ENCODE results near the gene NOL9. TPM values are rescaled to one million over a fixed set of nuclear protein-coding genes. Genes with fewer than 3 reads are reported as not detected.

NOL9 gene
- total and polyA plus RNA-seq, 2 donors (not counting 3 experiments of a cell fraction or from before 2014, with no cell fraction given): 14.1 to 42.9 TPM

DNA sequence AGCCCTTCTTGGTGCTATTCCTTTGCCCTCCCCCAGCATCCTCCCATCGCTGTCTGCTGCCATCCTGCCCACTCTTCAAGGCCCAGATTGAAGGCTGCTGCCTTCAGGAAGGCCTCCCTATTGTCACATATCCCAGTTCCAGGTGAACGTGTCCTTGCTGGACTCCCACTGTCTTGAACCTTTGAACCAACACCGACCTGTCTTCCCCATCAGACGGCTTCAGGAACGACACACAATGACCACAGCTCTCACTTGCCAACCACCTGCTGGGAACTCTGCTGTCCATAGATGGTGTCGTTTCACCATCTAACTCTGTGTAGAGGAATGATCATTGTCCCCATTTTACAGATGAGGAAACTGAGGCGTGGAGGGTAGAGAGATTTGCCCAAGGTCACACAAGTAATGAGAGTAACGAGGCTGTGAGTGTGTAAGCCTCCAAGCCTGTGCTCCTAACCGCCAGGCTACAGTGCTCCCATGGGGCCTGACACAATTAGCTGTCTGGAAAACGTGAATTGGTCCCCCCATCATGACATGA is 53.0 kb downstream of the NOL9 start:
- Histone ChIP-seq H2AFZ (ENCODE audit: low read depth, low read length) (no peak overlapping the region), H3K9me3 (replicated peaks; ENCODE audit: control insufficient read depth, insufficient read depth, low read length) (no peaks in the 10 kb centered on the region), H3K4me2 (ENCODE audit: insufficient read depth, low read length) (no peak overlapping the region), H3K4me1 (ENCODE audit: control insufficient read depth, extremely low read depth, insufficient read depth, low read length) (peaks cover 5% of the 10 kb centered on the region), H3K79me2 (ENCODE audit: control insufficient read depth, insufficient read depth, low read length) (no peaks in the 10 kb centered on the region), H3K27me3 (ENCODE audit: control insufficient read depth in 2 of 2, insufficient read depth in 2 of 2, low read length in 2 of 2) (no peaks in the 10 kb centered on the region), H3K36me3 (ENCODE audit: control insufficient read depth in 2 of 2, extremely low read depth in 1 of 2, insufficient read depth in 2 of 2, low read length in 2 of 2) (no peaks in the 10 kb centered on the region), H3K27ac (ENCODE audit: insufficient read depth, low read depth, low read length) (no peak overlapping the region), H4K20me1 (replicated peaks; ENCODE audit: control insufficient read depth, extremely low read depth, insufficient read depth, low read length) (no peaks in the 10 kb centered on the region), H3K9ac (replicated peaks; ENCODE audit: extremely low read depth, insufficient read depth, low read length) (no peak overlapping the region), H3K9me1 (replicated peaks; ENCODE audit: control insufficient read depth, extremely low read depth, insufficient read depth, low read length) (no peaks in the 10 kb centered on the region), H3K4me3 (replicated peaks in 1 of 3; ENCODE audit: insufficient read depth in 1 of 3, low read depth in 1 of 3, low read length in 3 of 3) (no peak overlapping the region)
- dilution Hi-C loops (cut with MboI; ENCODE audit: extremely low pct_ligation_motif_present, low sequenced_read_pairs): no loop called here
- BruUV-seq (replicated peaks): no TSS peak
- FAIRE-seq (no peak), DNase-seq (ENCODE audit: low read depth, low spot score) (no peak)
- CTCF ChIA-PET: interaction anchor here (1.2 to 5.6 kb wide), 4 partner anchors 11 to 254 kb away, joined by 3 to 36 read pairs (median 10); partner anchors contain the start of gene PLEKHG5
- intact Hi-C loops (cut with micrococcal nuclease): no loop called here
- POLR2A ChIA-PET: no interaction called here
- TF ChIP-seq EZH2 (IDR thresholded peaks at IDR 0.05; ENCODE audit: borderline replicate concordance, low read depth, low read length, severe bottlenecking) (no peak), JUN (IDR thresholded peaks at IDR 0.05; ENCODE audit: borderline replicate concordance, insufficient read depth, insufficient read length, low read depth) (no peak), POLR2AphosphoS5 (IDR thresholded peaks at IDR 0.05; ENCODE audit: insufficient read depth, low read depth, low read length) (no peak), POLR2A (IDR thresholded peaks at IDR 0.05; ENCODE audit: low read depth, low read length) (no peak), GATA2 (IDR thresholded peaks at IDR 0.05; ENCODE audit: insufficient read depth, insufficient read length, low read depth, low read length) (no peak), MYC (IDR thresholded peaks at IDR 0.05; ENCODE audit: low read depth, low read length) (no peak), FOS (IDR thresholded peaks at IDR 0.05; ENCODE audit: borderline replicate concordance, insufficient read depth, low read length) (no peak)
- TF ChIP-seq, protein P1, sequence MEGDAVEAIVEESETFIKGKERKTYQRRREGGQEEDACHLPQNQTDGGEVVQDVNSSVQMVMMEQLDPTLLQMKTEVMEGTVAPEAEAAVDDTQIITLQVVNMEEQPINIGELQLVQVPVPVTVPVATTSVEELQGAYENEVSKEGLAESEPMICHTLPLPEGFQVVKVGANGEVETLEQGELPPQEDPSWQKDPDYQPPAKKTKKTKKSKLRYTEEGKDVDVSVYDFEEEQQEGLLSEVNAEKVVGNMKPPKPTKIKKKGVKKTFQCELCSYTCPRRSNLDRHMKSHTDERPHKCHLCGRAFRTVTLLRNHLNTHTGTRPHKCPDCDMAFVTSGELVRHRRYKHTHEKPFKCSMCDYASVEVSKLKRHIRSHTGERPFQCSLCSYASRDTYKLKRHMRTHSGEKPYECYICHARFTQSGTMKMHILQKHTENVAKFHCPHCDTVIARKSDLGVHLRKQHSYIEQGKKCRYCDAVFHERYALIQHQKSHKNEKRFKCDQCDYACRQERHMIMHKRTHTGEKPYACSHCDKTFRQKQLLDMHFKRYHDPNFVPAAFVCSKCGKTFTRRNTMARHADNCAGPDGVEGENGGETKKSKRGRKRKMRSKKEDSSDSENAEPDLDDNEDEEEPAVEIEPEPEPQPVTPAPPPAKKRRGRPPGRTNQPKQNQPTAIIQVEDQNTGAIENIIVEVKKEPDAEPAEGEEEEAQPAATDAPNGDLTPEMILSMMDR (IDR thresholded peaks at IDR 0.05; ENCODE audit: extremely low read depth in 1 of 2, insufficient read depth in 1 of 2, low read depth in 1 of 2, low read length in 2 of 2): no peak
- TF ChIP-seq, protein P2, sequence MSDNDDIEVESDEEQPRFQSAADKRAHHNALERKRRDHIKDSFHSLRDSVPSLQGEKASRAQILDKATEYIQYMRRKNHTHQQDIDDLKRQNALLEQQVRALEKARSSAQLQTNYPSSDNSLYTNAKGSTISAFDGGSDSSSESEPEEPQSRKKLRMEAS (IDR thresholded peaks at IDR 0.05; ENCODE audit: insufficient read depth, insufficient read length): no peak

All from endothelial cell of umbilical vein (primary cell).